Mucosa of descending colon (tissue), 3 donors: Measurements from ENCODE around the gene SNX18. TPM values are rescaled to one million over a fixed set of nuclear protein-coding genes. Genes with fewer than 3 reads are reported as not detected.
"Not testable (repeated sequence)": the region's sequence is repeated elsewhere in the genome, so short reads cannot be mapped to it uniquely, and the experiment has no call there.

Experiments used
- ATAC-seq: fragments of 200-7000 bp; cut with Tn5 transposase; one replicate; pipeline ENCODE4 v1.9.1; 2020; ENCODE audit warnings: mild to moderate bottlenecking, moderate library complexity
- DNase-seq, 3 donors: peaks; one replicate each; pipeline ENCODE4 v3.0.0-alpha.2; 2020
- H3K36me3 ChIP-seq: fragments of 200-600 bp; one replicate; pipeline ENCODE4 v1.8.0; 2021; ENCODE audit warnings: low read depth, mild to moderate bottlenecking
- H3K4me1 ChIP-seq: fragments of 200-600 bp; one replicate; pipeline ENCODE4 v1.8.0; 2021; ENCODE audit warnings: low read depth, mild to moderate bottlenecking
- H3K4me3 ChIP-seq: fragments of 200-600 bp; one replicate; pipeline ENCODE4 v1.8.0; 2021; ENCODE audit warnings: mild to moderate bottlenecking
- H3K9me3 ChIP-seq: fragments of 200-600 bp; one replicate; pipeline ENCODE4 v1.8.0; 2021; ENCODE audit warnings: mild to moderate bottlenecking
- CTCF ChIP-seq: fragments of 200-600 bp; IDR thresholded peaks from one replicate; pipeline ENCODE4 v1.8.0; 2022; ENCODE audit warnings: antibody characterized with exemption, mild to moderate bottlenecking
- intact Hi-C, 2 donors: fragments of 100-400 bp; cut with DNase I in 1 of 2; cut with micrococcal nuclease in 1 of 2; formaldehyde crosslinking; loops; one replicate each; pipeline versions ENCODE4 v1.11.0 to v1.11.1; 2022; cut with DNase I, micrococcal nuclease
- total RNA-seq, 3 donors: library from RNA; stranded (reverse); fragmentation: NEBNext Ultra II Directional in 2 of 3; extraction: Animal tissue kit (Norgen Biotek cat#: 25700) in 2 of 3; gene quantifications; one replicate each; pipeline versions ENCODE4 v1.2.1 to v1.2.4, GENCODE V29; 2021 to 2023
- donor health status: DM: no; HTN: no; CAD: no; lungs with moderate emphysema.
- donor health status: DM: no; HTN: no; CAD: no.
- donor health status: DM: no; HTN: yes; CAD: no.

SNX18 gene
- total RNA-seq, 3 donors from 2014 or later, result 8.7 to 28.9 (median 13.7) TPM

GRCh38 chr5:54529565-54529964 is 12.0 kb downstream of the SNX18 start:
- no peak for DNase-seq
- TF ChIP-seq CTCF, result no peak
- peaks cover 3% of the 10 kb centered on the region for H3K4me1 ChIP-seq
- intact Hi-C loops, result no loop called here
- H3K36me3 ChIP-seq, result no peaks in the 10 kb centered on the region
- H3K4me3 ChIP-seq, result no peak overlapping the region
- no peaks in the 10 kb centered on the region for H3K9me3 ChIP-seq
- ATAC-seq, result no peak

- H3K9me3 ChIP-seq, result no peaks in the 10 kb centered on the region
- no peak for TF ChIP-seq CTCF
- intact Hi-C loops, result no loop called here
- no peaks in the 10 kb centered on the region for H3K4me1 ChIP-seq
- ATAC-seq (no peak), DNase-seq (peak in 1 of 3 donors; percentile 14)
- H3K36me3 ChIP-seq, result no peaks in the 10 kb centered on the region
- H3K4me3 ChIP-seq, result no peak overlapping the region
Observed at GRCh38 chr5:54531546-54531945, 14.0 kb downstream of the SNX18 start.

GRCh38 chr5:54533541-54534190 is 16.1 kb downstream of the SNX18 start:
- no peak for TF ChIP-seq CTCF

GRCh38 chr5:54534191-54535004 is 16.8 kb downstream of the SNX18 start:
- TF ChIP-seq CTCF, result no peak
- Histone ChIP-seq H3K4me3 (no peak overlapping the region), H3K9me3 (no peaks in the 10 kb centered on the region), H3K4me1 (no peaks in the 10 kb centered on the region), H3K36me3 (no peaks in the 10 kb centered on the region)
- ATAC-seq (no peak), DNase-seq (no peak)
- intact Hi-C loops, result no loop called here

More at GRCh38 chr5:54533541-54534190, 16.1 kb downstream of the SNX18 start:
- DNase-seq, result no peak
- Histone ChIP-seq H3K36me3 (no peaks in the 10 kb centered on the region), H3K9me3 (no peaks in the 10 kb centered on the region), H3K4me1 (no peaks in the 10 kb centered on the region), H3K4me3 (no peak overlapping the region)
- intact Hi-C loops, result no loop called here
- no peak for ATAC-seq

GRCh38 chr5:54535149-54535844 is 17.7 kb downstream of the SNX18 start:
- ATAC-seq, result no peak
- no peaks in the 10 kb centered on the region for H3K36me3 ChIP-seq
- no peak for DNase-seq
- H3K4me3 ChIP-seq, result no peak overlapping the region
- no peaks in the 10 kb centered on the region for H3K4me1 ChIP-seq
- intact Hi-C loops, result no loop called here
- no peaks in the 10 kb centered on the region for H3K9me3 ChIP-seq
- no peak for TF ChIP-seq CTCF

GRCh38 chr5:54536375-54536774 is 18.8 kb downstream of the SNX18 start:
- H3K9me3 ChIP-seq, intact Hi-C loops, H3K36me3 ChIP-seq, H3K4me3 ChIP-seq, DNase-seq, ATAC-seq, H3K4me1 ChIP-seq: not testable (repeated sequence)

GRCh38 chr5:54536861-54537260 is 19.3 kb downstream of the SNX18 start:
- DNase-seq, H3K4me1 ChIP-seq, H3K9me3 ChIP-seq, ATAC-seq, H3K36me3 ChIP-seq, intact Hi-C loops, H3K4me3 ChIP-seq: not testable (repeated sequence)
